Astrocyte (in vitro differentiated cells and primary cell): Measurements from ENCODE around the gene GNAS-AS1. TPM values are rescaled to one million over a fixed set of nuclear protein-coding genes. Genes with fewer than 3 reads are reported as not detected.

ENCODE experiments used
- DNase-seq: peaks from one replicate; pipeline ENCODE4 v3.0.0-alpha.2; 2010; ENCODE audit warnings: low read depth
- FAIRE-seq: peaks from 2 replicates; lab custom pipeline; 2011; peaks lifted over from hg19 to GRCh38; lab: Jason Lieb, UNC
- H2AFZ ChIP-seq: 2 replicates; pipeline ENCODE4 v1.6.0; 2012; ENCODE audit warnings: low read depth, low read length, inconsistent platforms
- H3K27ac ChIP-seq: 2 replicates; pipeline ENCODE4 v1.5.1; 2011; ENCODE audit warnings: low read depth, low read length, inconsistent platforms
- H3K27me3 ChIP-seq: 2 replicates; pipeline ENCODE4 v1.6.0; 2011; ENCODE audit warnings: low read length, inconsistent platforms; ENCODE audit not compliant: insufficient read depth
- H3K36me3 ChIP-seq: 2 replicates; pipeline ENCODE4 v1.5.1; 2011; ENCODE audit warnings: low read length, inconsistent platforms; ENCODE audit not compliant: insufficient read depth
- H3K4me1 ChIP-seq: 2 replicates; pipeline ENCODE4 v1.5.1; 2011; ENCODE audit warnings: low read length, inconsistent platforms; ENCODE audit not compliant: insufficient read depth
- H3K4me2 ChIP-seq: 2 replicates; pipeline ENCODE4 v1.6.0; 2012; ENCODE audit warnings: low read length, inconsistent platforms
- H3K4me3 ChIP-seq: 2 replicates; pipeline ENCODE4 v1.5.1; 2011; ENCODE audit warnings: low read depth, mild to moderate bottlenecking, low read length, inconsistent platforms; ENCODE audit not compliant: insufficient read depth
- H3K79me2 ChIP-seq: 2 replicates; pipeline ENCODE4 v1.6.0; 2012; ENCODE audit warnings: mild to moderate bottlenecking, low read length, inconsistent platforms; ENCODE audit not compliant: insufficient read depth
- H3K9ac ChIP-seq: 2 replicates; pipeline ENCODE4 v1.6.0; 2012; ENCODE audit warnings: mild to moderate bottlenecking, low read length, inconsistent platforms
- H3K9me3 ChIP-seq: 2 replicates; pipeline ENCODE4 v1.5.1; 2012; ENCODE audit warnings: low read depth, mild to moderate bottlenecking, low read length, inconsistent platforms; ENCODE audit not compliant: insufficient read depth
- H4K20me1 ChIP-seq: 2 replicates; pipeline ENCODE4 v1.6.0; 2012; ENCODE audit warnings: low read length, inconsistent platforms; ENCODE audit not compliant: insufficient read depth
- H3K27ac Mint-ChIP-seq: one replicate; pipeline ENCODE4 v1.8.0; 2021; ENCODE audit warnings: mild to moderate bottlenecking, mixed read lengths; ENCODE audit not compliant: unreplicated experiment
- H3K27me3 Mint-ChIP-seq: one replicate; pipeline ENCODE4 v1.8.0; 2021; ENCODE audit warnings: low read depth, mixed read lengths; ENCODE audit not compliant: unreplicated experiment
- H3K36me3 Mint-ChIP-seq: one replicate; pipeline ENCODE4 v1.8.0; 2021; ENCODE audit warnings: low read depth, mixed read lengths; ENCODE audit not compliant: unreplicated experiment
- H3K4me1 Mint-ChIP-seq: one replicate; pipeline ENCODE4 v1.8.0; 2021; ENCODE audit warnings: low read depth, mixed read lengths; ENCODE audit not compliant: unreplicated experiment
- H3K4me3 Mint-ChIP-seq: one replicate; pipeline ENCODE4 v1.8.0; 2021; ENCODE audit warnings: mild to moderate bottlenecking, moderate library complexity, mixed read lengths; ENCODE audit not compliant: unreplicated experiment
- H3K9me3 Mint-ChIP-seq: one replicate; pipeline ENCODE4 v1.8.0; 2021; ENCODE audit warnings: mild to moderate bottlenecking, mixed read lengths; ENCODE audit not compliant: unreplicated experiment
- EZH2 ChIP-seq: IDR thresholded peaks from 2 replicates; pipeline ENCODE4 v1.6.1; 2012; ENCODE audit warnings: mild to moderate bottlenecking, low read length, inconsistent platforms; ENCODE audit not compliant: insufficient read depth
- total RNA-seq: library from RNA; stranded (reverse); gene quantifications from 2 replicates; pipeline ENCODE4 v1.2.1, GENCODE V29; 2021
- TF ChIP-seq, protein P1 (sequence below): IDR thresholded peaks from 2 replicates; pipeline ENCODE4 v1.5.1; 2011; ENCODE audit warnings: low read depth, mild to moderate bottlenecking, inconsistent platforms, low read length, moderate library complexity; ENCODE audit not compliant: insufficient read depth

Gene GNAS-AS1
- total RNA-seq, 1 donor from 2014 or later = 3.8 TPM

DNA sequence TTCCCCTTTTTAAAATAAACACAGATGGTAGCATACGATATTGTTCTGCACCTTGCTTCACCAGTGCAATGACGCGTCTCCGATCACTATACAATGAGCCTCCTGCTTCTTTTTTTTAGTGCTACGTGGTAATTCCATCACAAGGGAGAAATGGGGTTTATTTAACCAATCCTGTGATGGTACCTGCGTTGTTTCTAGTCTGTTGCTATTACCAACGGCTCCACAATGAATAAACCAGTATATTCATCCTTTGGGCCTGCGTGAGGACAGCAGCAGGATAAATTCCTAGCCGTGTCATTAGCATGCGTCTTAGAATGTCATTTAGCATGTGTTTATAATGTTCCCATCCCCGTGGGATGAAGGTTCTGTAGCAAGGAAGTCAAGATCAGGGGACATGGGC lies 42.9 kb downstream of the GNAS-AS1 start:
- FAIRE-seq = no peak
- Mint-ChIP-seq H3K27me3 (peaks cover 24% of the 10 kb centered on the region), H3K27ac (no peak overlapping the region), H3K9me3 (no peaks in the 10 kb centered on the region), H3K36me3 (peaks cover 2% of the 10 kb centered on the region), H3K4me1 (peaks cover 15% of the 10 kb centered on the region), H3K4me3 (no peak overlapping the region)
- Histone ChIP-seq H3K36me3 (no peaks in the 10 kb centered on the region), H3K4me3 (no peak overlapping the region), H4K20me1 (no peaks in the 10 kb centered on the region), H3K4me2 (no peak overlapping the region), H3K27ac (no peak overlapping the region), H3K79me2 (no peaks in the 10 kb centered on the region), H3K27me3 (peaks cover 18% of the 10 kb centered on the region), H3K9me3 (no peaks in the 10 kb centered on the region), H3K9ac (no peak overlapping the region), H3K4me1 (peaks cover 16% of the 10 kb centered on the region), H2AFZ (no peak overlapping the region)
- TF ChIP-seq EZH2 = no peak
- TF ChIP-seq, protein P1, sequence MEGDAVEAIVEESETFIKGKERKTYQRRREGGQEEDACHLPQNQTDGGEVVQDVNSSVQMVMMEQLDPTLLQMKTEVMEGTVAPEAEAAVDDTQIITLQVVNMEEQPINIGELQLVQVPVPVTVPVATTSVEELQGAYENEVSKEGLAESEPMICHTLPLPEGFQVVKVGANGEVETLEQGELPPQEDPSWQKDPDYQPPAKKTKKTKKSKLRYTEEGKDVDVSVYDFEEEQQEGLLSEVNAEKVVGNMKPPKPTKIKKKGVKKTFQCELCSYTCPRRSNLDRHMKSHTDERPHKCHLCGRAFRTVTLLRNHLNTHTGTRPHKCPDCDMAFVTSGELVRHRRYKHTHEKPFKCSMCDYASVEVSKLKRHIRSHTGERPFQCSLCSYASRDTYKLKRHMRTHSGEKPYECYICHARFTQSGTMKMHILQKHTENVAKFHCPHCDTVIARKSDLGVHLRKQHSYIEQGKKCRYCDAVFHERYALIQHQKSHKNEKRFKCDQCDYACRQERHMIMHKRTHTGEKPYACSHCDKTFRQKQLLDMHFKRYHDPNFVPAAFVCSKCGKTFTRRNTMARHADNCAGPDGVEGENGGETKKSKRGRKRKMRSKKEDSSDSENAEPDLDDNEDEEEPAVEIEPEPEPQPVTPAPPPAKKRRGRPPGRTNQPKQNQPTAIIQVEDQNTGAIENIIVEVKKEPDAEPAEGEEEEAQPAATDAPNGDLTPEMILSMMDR = no peak
- no peak for DNase-seq

DNA sequence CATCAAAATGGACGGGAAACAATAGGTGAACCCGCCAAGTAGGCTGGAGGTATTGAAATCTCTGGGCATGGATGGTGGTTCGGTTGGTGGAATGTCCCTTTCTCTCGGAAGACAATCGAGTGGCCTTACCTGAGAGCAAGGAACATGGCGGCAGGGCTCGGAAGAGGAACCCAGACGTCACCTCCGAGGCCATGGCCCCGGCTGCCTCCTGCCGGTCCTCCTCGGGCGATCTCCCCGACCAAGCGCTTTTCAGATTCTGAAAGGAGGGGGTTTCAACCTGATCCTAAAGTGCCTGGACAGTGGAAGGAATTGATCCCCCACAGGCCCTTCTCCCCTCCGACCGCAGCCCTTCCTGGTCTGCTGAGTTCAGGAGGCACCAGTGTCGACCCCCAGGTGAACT lies 47.2 kb downstream of the GNAS-AS1 start:
- peaks cover 42% of the 10 kb centered on the region for H3K27me3 Mint-ChIP-seq
- H3K4me1 ChIP-seq = peaks cover 6% of the 10 kb centered on the region
- H3K4me3 ChIP-seq = no peak overlapping the region
- FAIRE-seq = no peak
- no peak overlapping the region for H3K4me3 Mint-ChIP-seq
- no peak for DNase-seq
- H3K27ac Mint-ChIP-seq = no peak overlapping the region
- H3K9ac ChIP-seq = no peak overlapping the region
- H3K27me3 ChIP-seq = peaks cover 24% of the 10 kb centered on the region
- H3K9me3 ChIP-seq = no peaks in the 10 kb centered on the region
- no peaks in the 10 kb centered on the region for H4K20me1 ChIP-seq
- H3K36me3 ChIP-seq = no peaks in the 10 kb centered on the region
- no peak overlapping the region for H3K27ac ChIP-seq
- no peak overlapping the region for H2AFZ ChIP-seq
- no peaks in the 10 kb centered on the region for H3K36me3 Mint-ChIP-seq
- H3K4me1 Mint-ChIP-seq = peaks cover 10% of the 10 kb centered on the region
- H3K4me2 ChIP-seq = no peak overlapping the region
- H3K9me3 Mint-ChIP-seq = no peaks in the 10 kb centered on the region
- H3K79me2 ChIP-seq = no peaks in the 10 kb centered on the region
- TF ChIP-seq EZH2 = no peak
- TF ChIP-seq, protein P1 = no peak

DNA sequence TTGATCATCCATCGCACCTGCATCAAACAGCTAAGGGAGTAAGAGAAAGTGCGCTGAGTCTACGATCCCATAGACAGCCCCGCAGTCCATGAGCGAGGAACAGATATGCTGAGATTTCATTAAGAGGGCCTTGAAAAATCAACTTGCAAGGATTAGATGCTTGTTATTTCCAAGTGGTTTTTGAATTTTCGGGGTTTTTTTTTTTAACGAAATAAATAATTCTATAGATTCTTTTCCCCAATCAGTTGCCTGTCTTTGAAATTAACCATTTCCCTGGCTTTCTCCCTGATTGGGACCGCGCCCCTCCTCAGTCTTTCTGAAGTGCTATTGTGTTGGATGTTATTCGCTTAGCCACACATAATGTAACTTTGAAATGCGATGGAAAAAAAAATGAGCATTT lies 48.6 kb downstream of the GNAS-AS1 start:
- H3K9me3 ChIP-seq = no peaks in the 10 kb centered on the region
- Mint-ChIP-seq H3K9me3 (no peaks in the 10 kb centered on the region), H3K4me1 (peaks cover 7% of the 10 kb centered on the region), H3K27me3 (peaks cover 51% of the 10 kb centered on the region), H3K36me3 (no peaks in the 10 kb centered on the region), H3K4me3 (no peak overlapping the region), H3K27ac (no peak overlapping the region)
- no peak for TF ChIP-seq EZH2
- TF ChIP-seq, protein P1 = no peak
- H4K20me1 ChIP-seq = no peaks in the 10 kb centered on the region
- DNase-seq (no peak), FAIRE-seq (no peak)
- no peak overlapping the region for H2AFZ ChIP-seq
- no peaks in the 10 kb centered on the region for H3K36me3 ChIP-seq
- peaks cover 24% of the 10 kb centered on the region for H3K27me3 ChIP-seq
- H3K27ac ChIP-seq = no peak overlapping the region
- H3K79me2 ChIP-seq = no peaks in the 10 kb centered on the region
- no peak overlapping the region for H3K4me3 ChIP-seq
- H3K4me2 ChIP-seq = no peak overlapping the region
- H3K4me1 ChIP-seq = no peaks in the 10 kb centered on the region
- H3K9ac ChIP-seq = no peak overlapping the region
